Activated T-cell treated with anti-CD3 and anti-CD28 coated beads, Interleukin-2, amount 50 U/mL, for 1 hour (primary cell): ENCODE data around the gene CD164L2.
"Not testable (repeated sequence)": the region's sequence is repeated elsewhere in the genome, so short reads cannot be mapped to it uniquely, and the experiment has no call there.

Experiments
- DNase-seq: peaks from one replicate; pipeline ENCODE4 v3.0.0-alpha.2; 2020

The CD164L2 gene

GRCh38 chr1:27383039-27383605 is at the start of gene CD164L2:
CD164L2 (minus strand) TSS chr1:27383333; CDS start chr1:27383239, 94 bp downstream.
- DNase-seq = peak; percentile 66

GRCh38 chr1:27432725-27433124 is 49.6 kb upstream of the CD164L2 start:
- not testable (repeated sequence) for DNase-seq

- no peak for DNase-seq
Observed at GRCh38 chr1:27431601-27431940, 48.4 kb upstream of the CD164L2 start.

GRCh38 chr1:27430903-27431600 is 47.9 kb upstream of the CD164L2 start:
- DNase-seq = no peak

GRCh38 chr1:27429029-27429425 is 45.9 kb upstream of the CD164L2 start:
- no peak for DNase-seq

DNA sequence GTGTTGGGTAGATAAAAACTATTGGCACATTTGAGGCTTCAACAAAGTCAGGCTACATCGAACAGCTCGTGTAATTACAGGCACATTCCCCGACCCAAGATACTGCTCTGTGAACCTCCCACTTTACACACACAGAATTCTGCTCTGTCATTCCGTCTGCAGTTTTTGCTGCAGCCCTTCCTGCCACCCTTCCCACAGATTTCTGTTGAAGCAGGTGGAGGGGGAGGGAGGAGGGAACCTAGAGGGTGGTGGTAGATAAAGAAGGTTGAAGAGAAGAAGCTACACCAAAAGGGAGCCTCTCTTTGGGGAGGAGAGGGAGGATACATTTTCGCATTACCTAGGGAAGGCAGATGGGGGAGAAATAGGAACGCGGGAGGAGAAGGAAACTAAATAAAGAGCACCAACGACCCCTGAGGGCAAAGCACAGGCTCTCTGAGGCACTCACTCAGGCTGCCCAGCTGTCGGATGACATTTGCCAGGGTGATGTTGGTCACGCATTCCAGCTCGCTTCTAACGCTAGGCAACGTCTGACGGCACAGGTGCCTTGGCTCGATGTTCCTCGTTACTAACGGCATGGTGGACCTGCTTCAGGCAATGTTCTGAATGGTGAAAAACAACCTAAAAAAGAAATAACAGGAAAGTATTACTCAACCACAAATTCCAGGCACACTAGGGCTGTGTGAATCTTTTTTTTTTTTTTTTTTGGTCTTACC is 45.3 kb upstream of the CD164L2 start:
- peak; percentile 29 for DNase-seq

- no peak for DNase-seq
Observed at GRCh38 chr1:27427816-27428315, 44.7 kb upstream of the CD164L2 start.

DNA sequence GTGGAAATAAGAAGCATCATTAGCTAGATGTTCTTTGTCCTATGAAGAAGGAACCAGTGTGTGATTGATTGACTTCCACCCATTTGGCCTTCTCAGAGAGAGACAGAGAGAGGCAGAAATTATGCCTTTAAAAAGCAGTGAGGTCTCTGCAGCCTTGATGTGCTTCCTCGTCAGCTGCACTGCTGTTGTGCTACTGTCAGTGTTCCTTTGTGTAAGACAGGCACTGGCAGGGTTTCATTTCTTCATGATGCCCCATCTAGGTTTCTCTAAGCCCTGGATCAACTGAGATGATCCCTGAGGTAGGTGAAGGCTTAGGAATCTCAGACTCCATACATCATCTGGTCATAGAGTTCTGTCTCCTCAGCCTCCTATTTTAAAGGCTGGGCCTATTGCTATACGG is 44.2 kb upstream of the CD164L2 start:
- DNase-seq = no peak

DNA sequence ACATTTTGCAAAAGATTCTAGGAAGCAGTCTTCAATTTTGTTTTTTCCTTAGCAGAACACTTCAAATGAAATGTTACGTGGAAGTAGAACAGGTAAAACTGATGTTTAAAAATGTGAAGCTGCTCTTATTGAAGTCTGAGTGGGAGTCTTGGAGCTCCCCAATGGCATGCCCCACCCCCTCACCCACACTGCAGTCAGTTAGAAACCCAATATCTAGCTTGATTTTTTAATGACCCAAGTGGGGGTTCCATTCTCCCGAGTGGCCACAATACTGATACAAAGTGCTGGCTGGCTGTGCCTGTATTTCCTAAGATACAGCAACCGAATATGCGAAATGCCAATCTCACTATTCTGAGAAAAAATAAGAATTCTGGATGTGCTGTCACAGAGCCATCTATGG is 40.6 kb upstream of the CD164L2 start:
- no peak for DNase-seq

DNA sequence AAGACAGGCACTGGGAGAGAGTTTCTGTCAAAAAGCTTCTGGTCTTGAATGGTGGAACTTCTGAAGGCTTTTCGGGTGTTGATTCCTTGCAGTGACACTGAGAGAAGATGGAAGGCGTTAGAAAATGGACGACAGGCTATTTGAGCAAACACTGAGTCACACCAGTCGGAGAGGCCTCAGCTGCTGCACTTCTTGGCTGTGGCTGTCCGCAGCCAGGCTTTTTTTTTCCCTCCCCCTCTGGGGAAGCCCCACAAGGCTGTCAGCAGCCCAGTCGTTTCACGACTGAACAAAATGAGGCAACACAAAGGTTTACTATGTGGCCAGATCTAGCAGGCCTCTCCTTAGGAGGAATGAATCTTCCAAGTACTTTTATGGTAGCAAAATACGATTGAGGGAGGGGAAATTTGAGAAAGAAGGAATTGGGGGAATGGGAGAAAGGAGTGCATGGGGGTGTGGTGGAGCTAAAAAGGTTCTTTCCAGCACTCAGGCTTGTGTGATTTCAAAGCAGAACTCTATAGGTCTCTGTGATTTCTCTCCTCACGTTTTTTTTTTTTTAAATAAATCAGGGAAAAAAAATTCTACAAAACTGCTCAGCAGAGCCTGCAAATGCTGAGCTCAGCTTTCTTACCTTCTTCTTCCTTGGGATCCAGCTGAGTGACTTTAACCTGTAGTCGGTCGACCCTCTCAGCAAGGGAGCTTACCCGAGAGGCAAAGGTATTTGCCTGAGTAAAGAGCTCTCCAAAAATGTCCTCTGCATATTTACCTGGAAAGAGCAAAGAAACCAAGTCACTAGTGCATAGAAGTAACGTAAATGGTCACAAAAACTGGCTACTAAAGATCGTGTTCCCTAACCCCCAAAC is 35.4 kb upstream of the CD164L2 start:
- DNase-seq = no peak

GRCh38 chr1:27417713-27418112 is 34.6 kb upstream of the CD164L2 start:
- DNase-seq = no peak

DNA sequence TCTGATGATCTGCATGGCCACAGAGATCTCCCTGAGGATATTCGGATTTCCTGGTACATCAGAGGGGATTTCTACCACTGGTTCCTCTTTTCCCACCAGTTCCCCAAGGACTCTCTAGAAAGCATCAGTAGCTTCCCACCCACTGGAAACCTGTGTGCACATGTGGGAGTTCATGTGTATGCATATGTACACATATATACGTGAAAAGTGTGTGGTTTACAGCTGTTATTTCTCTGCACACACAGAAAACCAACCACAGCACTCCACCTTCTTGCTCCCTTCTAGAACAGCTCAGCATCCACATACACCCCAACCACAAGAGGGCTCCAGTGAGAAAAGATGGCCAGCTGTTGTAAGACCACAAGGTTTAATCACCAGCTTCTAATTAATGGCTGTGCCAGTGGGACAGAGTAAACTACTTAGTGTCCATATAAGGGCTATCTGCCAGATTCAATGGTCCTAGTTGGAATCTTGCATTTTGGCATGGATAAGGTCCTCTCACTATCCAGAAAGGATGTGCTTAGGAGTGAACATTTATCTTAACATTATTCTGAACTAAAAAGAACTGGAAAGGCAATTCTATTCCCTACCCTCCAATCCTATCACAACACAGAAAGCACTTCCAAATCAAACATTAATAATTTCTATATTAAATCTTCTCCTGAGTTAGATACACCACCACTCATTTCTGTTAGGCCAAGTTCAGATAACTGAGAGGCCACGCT is 33.4 kb upstream of the CD164L2 start:
- no peak for DNase-seq

GRCh38 chr1:27414091-27414490 is 31.0 kb upstream of the CD164L2 start:
- no peak for DNase-seq

GRCh38 chr1:27413004-27413403 is 29.9 kb upstream of the CD164L2 start:
- no peak for DNase-seq

- no peak for DNase-seq
Observed at GRCh38 chr1:27412502-27412901, 29.4 kb upstream of the CD164L2 start.

- no peak for DNase-seq
Observed at GRCh38 chr1:27410709-27411108, 27.6 kb upstream of the CD164L2 start.

DNA sequence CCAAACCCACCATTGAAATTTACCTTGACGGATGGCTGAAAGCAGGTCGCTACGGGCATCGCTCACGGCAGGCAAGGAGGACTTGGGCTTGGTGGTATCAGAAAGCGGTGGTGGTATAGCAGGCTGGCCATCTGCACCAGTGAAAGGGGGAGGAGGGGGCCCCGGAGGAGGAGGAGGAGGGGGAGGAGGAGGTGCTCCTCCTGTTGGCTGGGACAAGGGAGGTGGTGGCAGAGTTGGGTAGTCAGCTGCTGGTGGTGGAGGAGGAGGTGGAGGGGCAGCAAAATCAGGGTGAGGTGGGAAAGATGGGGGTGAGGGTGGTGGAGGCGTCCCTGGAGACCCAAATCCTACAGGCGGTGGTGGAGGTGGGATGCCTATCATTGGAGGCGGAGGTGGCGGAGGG is 26.5 kb upstream of the CD164L2 start:
- no peak for DNase-seq

- no peak for DNase-seq
Observed at GRCh38 chr1:27408151-27408550, 25.0 kb upstream of the CD164L2 start.

GRCh38 chr1:27406791-27407190 is 23.7 kb upstream of the CD164L2 start:
- not testable (repeated sequence) for DNase-seq

GRCh38 chr1:27406362-27406680 is 23.2 kb upstream of the CD164L2 start:
- DNase-seq = no peak

- DNase-seq = not testable (repeated sequence)
Observed at GRCh38 chr1:27405598-27406361, 22.6 kb upstream of the CD164L2 start.

DNA sequence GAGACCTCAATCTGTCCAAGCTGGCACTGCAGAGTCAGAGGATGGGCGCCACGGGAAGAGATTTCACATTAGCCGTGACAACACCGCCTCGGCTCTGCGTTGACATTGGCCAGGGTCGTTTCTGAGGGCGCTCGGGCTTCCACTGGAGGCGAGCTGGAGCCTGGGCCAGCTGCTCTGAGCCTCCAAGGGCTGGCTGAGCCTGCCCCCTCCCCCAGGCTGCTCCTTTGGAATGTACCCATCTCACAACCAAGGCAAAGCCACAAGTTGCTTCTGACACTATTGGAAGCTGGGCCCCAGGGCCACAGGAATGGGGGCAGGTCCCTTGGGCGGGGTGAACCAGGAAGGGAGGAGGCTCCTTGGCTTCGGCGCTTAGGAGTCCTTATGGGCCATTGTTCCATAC is 21.9 kb upstream of the CD164L2 start:
- no peak for DNase-seq
